H1 (cell line): Measurements from ENCODE around the gene PGF. TPM values are rescaled to one million over a fixed set of nuclear protein-coding genes. Genes with fewer than 3 reads are reported as not detected.

Experiments used
- CTCF ChIA-PET: fragments of 300-600 bp; sonication (Branson Sonifier 250); formaldehyde crosslinking; loops from one replicate; lab custom pipeline; 2021; ENCODE audit not compliant: partially characterized antibody; lab: Charles Lee
- POLR2A ChIA-PET: fragments of 300-600 bp; sonication (Branson Sonifier 250); formaldehyde crosslinking; loops from one replicate; lab custom pipeline; 2021; ENCODE audit warnings: inconsistent platforms; ENCODE audit not compliant: partially characterized antibody; lab: Charles Lee
- DNase-seq, 2 experiments: peaks; one replicate each; pipeline versions ENCODE4 v3.0.0 to v3.0.0-alpha.2; 2010 to 2022; ENCODE audit warnings: low spot score in 2 of 2, low read depth in 1 of 2, mixed read lengths in 1 of 2
- FAIRE-seq: peaks from 2 replicates; lab custom pipeline; 2011; peaks lifted over from hg19 to GRCh38; lab: Jason Lieb, UNC
- H2AFZ ChIP-seq: 2 replicates; pipeline ENCODE4 v1.8.1; 2012; ENCODE audit warnings: low read length, inconsistent platforms
- H2AK5ac ChIP-seq: 2 replicates; pipeline ENCODE4 v1.6.1; 2013; ENCODE audit warnings: low read depth, low read length
- H2BK120ac ChIP-seq: replicated peaks from 2 replicates; pipeline ENCODE3; 2013; ENCODE audit warnings: low read depth, low read length, inconsistent platforms
- H2BK12ac ChIP-seq: 2 replicates; pipeline ENCODE4 v1.6.1; 2013; ENCODE audit warnings: low read depth, low read length
- H2BK15ac ChIP-seq: 2 replicates; pipeline ENCODE4 v1.6.1; 2013; ENCODE audit warnings: low read length
- H2BK20ac ChIP-seq: 2 replicates; pipeline ENCODE4 v1.6.1; 2013; ENCODE audit warnings: low read length
- H2BK5ac ChIP-seq: 2 replicates; pipeline ENCODE4 v1.6.1; 2013; ENCODE audit warnings: low read depth, low read length
- H3K14ac ChIP-seq: 2 replicates; pipeline ENCODE4 v1.6.1; 2013; ENCODE audit warnings: inconsistent platforms; ENCODE audit not compliant: insufficient read length
- H3K18ac ChIP-seq: 2 replicates; pipeline ENCODE4 v1.6.1; 2013; ENCODE audit warnings: low read length; ENCODE audit errors: extremely low read depth
- H3K23ac ChIP-seq: 2 replicates; pipeline ENCODE4 v1.6.1; 2013; ENCODE audit warnings: inconsistent platforms; ENCODE audit not compliant: insufficient read length
- H3K23me2 ChIP-seq: 2 replicates; pipeline ENCODE4 v1.6.1; 2013; ENCODE audit warnings: low read depth, low read length
- H3K27ac ChIP-seq: 2 replicates; pipeline ENCODE4 v1.6.1; 2011; ENCODE audit warnings: low read depth, low read length, inconsistent platforms
- H3K27me3 ChIP-seq, 4 experiments: replicated peaks in 1 of 4; 1 replicate in 1 of 4; 2 replicates in 3 of 4; pipeline versions ENCODE4 v1.6.1 to v1.8.1; 2011 to 2013; ENCODE audit warnings: low read length in 3 of 4, mild to moderate bottlenecking in 3 of 4, inconsistent platforms in 2 of 4, mixed read lengths in 2 of 4, moderate library complexity in 1 of 4; ENCODE audit not compliant: control insufficient read depth in 3 of 4, insufficient read depth in 3 of 4; ENCODE audit errors: extremely low read depth in 1 of 4
- H3K36me3 ChIP-seq, 4 experiments: 2 replicates each; pipeline versions ENCODE4 v1.6.1 to v1.8.1; 2011 to 2013; ENCODE audit warnings: mild to moderate bottlenecking in 4 of 4, low read length in 3 of 4, moderate library complexity in 2 of 4, control low read depth in 1 of 4, inconsistent platforms in 1 of 4; ENCODE audit not compliant: insufficient read depth in 4 of 4, control insufficient read depth in 2 of 4
- H3K4ac ChIP-seq: replicated peaks from 2 replicates; pipeline ENCODE3; 2013; ENCODE audit warnings: low read length, low read depth, mixed read lengths, inconsistent platforms; ENCODE audit not compliant: insufficient read length
- H3K4me1 ChIP-seq, 4 experiments: replicated peaks in 1 of 4; 1 replicate in 1 of 4; 2 replicates in 3 of 4; pipeline versions ENCODE4 v1.6.1 to v1.8.1; 2011 to 2013; ENCODE audit warnings: low read length in 3 of 4, inconsistent platforms in 2 of 4, mixed read lengths in 1 of 4; ENCODE audit not compliant: insufficient read depth in 4 of 4, control insufficient read depth in 3 of 4
- H3K4me2 ChIP-seq, 2 experiments: 2 replicates each; pipeline versions ENCODE4 v1.6.1 to v1.8.1; 2011 to 2013; ENCODE audit warnings: low read depth in 2 of 2, low read length in 2 of 2, control low read depth in 1 of 2, inconsistent platforms in 1 of 2, mild to moderate bottlenecking in 1 of 2; ENCODE audit not compliant: insufficient read depth in 1 of 2
- H3K4me3 ChIP-seq, 4 experiments: fragments of 200-600, 300-600 bp in 1 of 4; sonication (generic), shearing (Covaris generic), sonication (Bioruptor Twin) in 1 of 4; 2 replicates each; pipeline versions ENCODE4 v1.5.1 to v1.8.1; 2011 to 2016; ENCODE audit warnings: low read length in 4 of 4, low read depth in 3 of 4, control low read depth in 2 of 4, inconsistent platforms in 2 of 4, mild to moderate bottlenecking in 2 of 4, mixed read lengths in 1 of 4, moderate library complexity in 1 of 4; ENCODE audit not compliant: insufficient read depth in 2 of 4; ENCODE audit errors: extremely low read depth in 1 of 4
- H3K56ac ChIP-seq: replicated peaks from 2 replicates; pipeline ENCODE3; 2013; ENCODE audit warnings: low read depth, mild to moderate bottlenecking, mixed read lengths, low read length, inconsistent platforms; ENCODE audit not compliant: insufficient read length
- H3K79me1 ChIP-seq: 2 replicates; pipeline ENCODE4 v1.6.1; 2013; ENCODE audit warnings: low read depth, low read length, control low read depth
- H3K79me2 ChIP-seq, 2 experiments: 2 replicates each; pipeline versions ENCODE4 v1.6.1 to v1.8.1; 2012 to 2013; ENCODE audit warnings: low read length in 2 of 2, mild to moderate bottlenecking in 2 of 2, inconsistent platforms in 1 of 2; ENCODE audit not compliant: insufficient read depth in 2 of 2, control insufficient read depth in 1 of 2
- H3K9ac ChIP-seq, 4 experiments: replicated peaks in 1 of 4; 1 replicate in 1 of 4; 2 replicates in 3 of 4; pipeline versions ENCODE4 v1.6.1 to v1.8.1; 2011 to 2013; ENCODE audit warnings: low read depth in 3 of 4, low read length in 3 of 4, control low read depth in 2 of 4, mild to moderate bottlenecking in 2 of 4, moderate library complexity in 2 of 4, inconsistent platforms in 1 of 4; ENCODE audit errors: extremely low read depth in 1 of 4
- H3K9me3 ChIP-seq, 2 experiments: 2 replicates each; pipeline versions ENCODE4 v1.6.1 to v1.8.1; 2012 to 2013; ENCODE audit warnings: mild to moderate bottlenecking in 2 of 2, moderate library complexity in 2 of 2, control low read depth in 1 of 2, inconsistent platforms in 1 of 2, low read depth in 1 of 2, low read length in 1 of 2, mixed read lengths in 1 of 2; ENCODE audit not compliant: insufficient read depth in 2 of 2
- H4K20me1 ChIP-seq, 2 experiments: replicated peaks in 1 of 2; 2 replicates each; pipeline versions ENCODE3 to v1.8.1; 2011 to 2013; ENCODE audit warnings: inconsistent platforms in 2 of 2, low read length in 2 of 2, mild to moderate bottlenecking in 1 of 2; ENCODE audit not compliant: insufficient read depth in 2 of 2, control insufficient read depth in 1 of 2
- H4K5ac ChIP-seq: 2 replicates; pipeline ENCODE4 v1.6.1; 2013; ENCODE audit warnings: low read length, low read depth, mixed read lengths, inconsistent platforms; ENCODE audit not compliant: insufficient read length
- H4K8ac ChIP-seq: 2 replicates; pipeline ENCODE4 v1.8.0; 2013; ENCODE audit warnings: mild to moderate bottlenecking, moderate library complexity, low read length, inconsistent platforms; ENCODE audit not compliant: insufficient read depth; ENCODE audit errors: extremely low read depth
- H4K91ac ChIP-seq: replicated peaks from 2 replicates; pipeline ENCODE3; 2013; ENCODE audit warnings: low read length, mixed read lengths, inconsistent platforms; ENCODE audit not compliant: insufficient read length
- ASH2L ChIP-seq: fragments of 200-600, 300-600 bp; sonication (generic); IDR thresholded peaks from one replicate; pipeline ENCODE4 v1.7.1; 2017; ENCODE audit warnings: low read length
- CEBPB ChIP-seq: IDR thresholded peaks from 2 replicates; pipeline ENCODE4 v1.6.1; 2012; ENCODE audit warnings: low read depth, low read length
- CTBP2 ChIP-seq: IDR thresholded peaks from 2 replicates; pipeline ENCODE4 v1.7.0; 2011; ENCODE audit warnings: borderline replicate concordance, mild to moderate bottlenecking, moderate library complexity, mixed read lengths, low read length; ENCODE audit not compliant: insufficient read depth, insufficient read length
- MAFK ChIP-seq: IDR thresholded peaks from 2 replicates; pipeline ENCODE4 v1.6.1; 2012; ENCODE audit warnings: low read depth, mild to moderate bottlenecking, improper control_type of control experiment, low read length
- POLR2A ChIP-seq, 2 experiments: IDR thresholded peaks; 1 replicate in 1 of 2; 2 replicates in 1 of 2; pipeline ENCODE4 v1.6.1; 2011; ENCODE audit warnings: low read depth in 2 of 2, low read length in 2 of 2, mild to moderate bottlenecking in 2 of 2; ENCODE audit errors: control extremely low read depth in 1 of 2
- POLR2AphosphoS5 ChIP-seq: IDR thresholded peaks from 2 replicates; pipeline ENCODE4 v1.6.1; 2011; ENCODE audit warnings: low read depth, low read length
- RFX5 ChIP-seq: IDR thresholded peaks from 2 replicates; pipeline ENCODE4 v1.6.1; 2011; ENCODE audit warnings: low read depth, low read length, improper control_type of control experiment, borderline replicate concordance
- SAP30 ChIP-seq: fragments of 300-600 bp; sonication (generic); IDR thresholded peaks from 2 replicates; pipeline ENCODE4 v1.7.1; 2012; ENCODE audit warnings: low read length, moderate library complexity, mild to moderate bottlenecking, inconsistent platforms; ENCODE audit not compliant: insufficient read depth, insufficient replicate concordance
- SIN3A ChIP-seq, 2 experiments: IDR thresholded peaks in 1 of 2; conservative IDR thresholded peaks in 1 of 2; 2 replicates each; pipeline ENCODE4 v1.6.1; 2011 to 2012; ENCODE audit warnings: low read length in 2 of 2, improper control_type of control experiment in 1 of 2, low read depth in 1 of 2, mild to moderate bottlenecking in 1 of 2
- SIRT6 ChIP-seq: IDR thresholded peaks from one replicate; pipeline ENCODE4 v1.7.1; 2012; ENCODE audit warnings: low read length, inconsistent platforms
- SIX5 ChIP-seq: IDR thresholded peaks from 2 replicates; pipeline ENCODE4 v1.6.1; 2011; ENCODE audit warnings: mild to moderate bottlenecking, low read depth, low read length
- SP4 ChIP-seq: IDR thresholded peaks from 2 replicates; pipeline ENCODE4 v1.6.1; 2012; ENCODE audit warnings: low read length, inconsistent platforms
- WGBS, 2 experiments: shearing (Covaris generic) in 1 of 2; methylation state at CpG; one replicate each; pipeline versions ENCODE4 v1.1.6 to v1.1.7; 2013 to 2015; ENCODE audit warnings: low lambda C conversion rate in 2 of 2, mixed read lengths in 2 of 2, inconsistent platforms in 1 of 2, low coverage in 1 of 2, missing lambda C conversion rate in 1 of 2; ENCODE audit not compliant: insufficient replicate concordance in 2 of 2, insufficient coverage in 1 of 2, insufficient read length in 1 of 2; ENCODE audit errors: extremely low coverage in 1 of 2, missing lambda C conversion rate in 1 of 2; 5-methylcytosine and 5-hydroxymethylcytosine counted together
- polyA plus RNA-seq, 7 experiments: library from polyadenylated mRNA; depleted of rRNA in 3 of 7; stranded (reverse) in 5 of 7; unstranded in 2 of 7; fragments of >200 nt in 5 of 7; fragments of 200-250 nt in 2 of 7; gene quantifications; 1 replicate in 5 of 7; 2 replicates in 1 of 7; 4 replicates in 1 of 7; pipeline versions ENCODE4 v1.2.1 to v1.2.3, GENCODE V29; 2011 to 2013; ENCODE audit warnings: missing spikeins in 2 of 7, mixed read lengths in 2 of 7
- total RNA-seq: library from RNA; stranded (reverse); fragmentation: NEBNext Ultra II Directional; extraction: Animal tissue kit (Norgen Biotek cat#: 25700); gene quantifications from 2 replicates; pipeline ENCODE4 v1.2.1, GENCODE V29; 2021

The PGF gene
- total and polyA plus RNA-seq, 2 of the 8 experiments (the other 6 are each of a cell fraction or from before 2014, with no cell fraction given), result 2.1 to 4.1 TPM

DNA sequence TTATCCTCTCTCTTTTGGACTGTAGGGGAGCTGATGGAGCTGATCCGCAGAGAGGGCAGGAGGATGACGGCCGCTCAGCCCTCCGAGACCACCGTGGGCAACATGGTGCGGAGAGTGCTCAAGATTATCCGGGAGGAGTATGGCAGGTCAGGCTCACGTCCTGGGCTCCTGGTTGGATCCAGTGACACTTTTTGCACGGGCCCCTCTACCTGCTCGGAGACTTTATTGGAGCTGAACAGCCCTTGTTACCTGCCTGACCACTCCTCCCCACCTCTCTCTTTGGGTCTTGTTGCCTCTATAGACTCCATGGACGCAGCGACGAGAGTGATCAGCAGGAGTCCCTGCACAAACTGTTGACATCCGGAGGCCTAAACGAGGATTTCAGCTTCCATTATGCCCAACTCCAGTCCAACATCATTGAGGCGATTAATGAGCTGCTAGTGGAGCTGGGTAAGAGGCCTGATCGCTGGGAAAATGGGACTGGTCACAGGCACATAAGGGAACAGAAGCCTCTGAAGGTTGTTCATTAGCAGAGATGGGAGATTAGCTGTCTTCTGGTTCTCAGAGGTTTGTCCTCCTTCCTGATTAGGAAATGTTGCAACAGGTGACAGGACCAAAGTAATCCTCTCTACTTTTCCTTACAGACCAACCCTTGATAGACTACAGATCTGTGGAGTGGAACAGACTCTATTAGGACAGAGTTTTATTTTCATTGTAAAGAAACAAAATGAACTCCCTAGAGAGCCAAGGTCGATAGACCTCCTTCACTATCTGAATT, 48.0 kb upstream of the PGF start:
- Histone ChIP-seq H4K5ac (no peak overlapping the region), H3K79me2 (peaks cover 0 to 13% of the 10 kb centered on the region in 2 experiments; a peak in 2 of 4 replicates), H4K20me1 (peaks cover 0 to 10% of the 10 kb centered on the region in 2 experiments), H3K4ac (peak overlapping the region; percentile 32), H4K91ac (no peak overlapping the region), H2BK120ac (no peak overlapping the region), H2BK12ac (no peak overlapping the region), H3K4me1 (peaks cover 0 to 5% (median 4%) of the 10 kb centered on the region in 4 experiments; a peak in 4 of 7 replicates), H3K9ac (peak overlapping the region; percentile 72 to 89 (median 74)), H3K23ac (no peak overlapping the region), H3K79me1 (peaks cover 6% of the 10 kb centered on the region), H2BK15ac (no peak overlapping the region), H3K27ac (no peak overlapping the region; the same call in 1 of the 2 replicates), H4K8ac (no peak overlapping the region), H3K56ac (no peak overlapping the region), H2AK5ac (no peak overlapping the region), H3K27me3 (no peaks in the 10 kb centered on the region), H3K4me3 (peak overlapping the region; percentile 73 to 99 (median 95)), H3K4me2 (peak overlapping the region; percentile 95 to 96), H3K18ac (no peak overlapping the region), H2BK5ac (peak overlapping the region; percentile 32; the same call in 1 of the 2 replicates), H3K9me3 (no peaks in the 10 kb centered on the region), H3K14ac (no peak overlapping the region), H3K36me3 (peaks cover 3 to 31% (median 20%) of the 10 kb centered on the region in 4 experiments; a peak in 7 of 8 replicates), H2BK20ac (no peak overlapping the region), H3K23me2 (peaks cover 10% of the 10 kb centered on the region; the same call in 1 of the 2 replicates), H2AFZ (no peak overlapping the region)
- no peak for DNase-seq
- 20% methylated on average over 18 of the region's 18 CpGs; no CpG with 5 or more reads in 1 of the 2 experiments for WGBS, 2 experiments
- no peak for FAIRE-seq
- CTCF ChIA-PET, result interaction anchor here (0.8 to 3.7 kb wide), 15 partner anchors 9 to 98 kb away, joined by 3 to 29 read pairs (median 4); no protein-coding TSS in a partner anchor
- POLR2A ChIA-PET, result interaction anchor here (0.6 to 2.4 kb wide), 13 partner anchors 10 to 141 kb away, joined by 3 to 9 read pairs (median 4); partner anchors contain the start of genes PGF and ZC2HC1C
- TF ChIP-seq SIRT6 (no peak), SIN3A (conservative IDR thresholded peaks at IDR 0.05 in 1 of 2, IDR thresholded peaks at IDR 0.05 in 1 of 2; ENCODE audit: low read depth in 1 of 2, low read length in 2 of 2) (0 out of 4 replicates have a peak, but pooled peaks of 1 of the 2 experiments have one; percentile 5), SP4 (no peak), POLR2AphosphoS5 (no peak), ASH2L (no peak), CEBPB (no peak), SIX5 (no peak), SAP30 (peak; percentile 72), POLR2A (IDR thresholded peaks at IDR 0.05; ENCODE audit: control extremely low read depth in 1 of 2, low read depth in 2 of 2, low read length in 2 of 2) (0 out of 3 replicates have a peak, but pooled peaks of 1 of the 2 experiments have one; percentile 10), RFX5 (no peak), MAFK (no peak), CTBP2 (no peak)
